Mucosa of gallbladder (tissue), 1 donor: ENCODE data around the gene CD40. TPM values are rescaled to one million over a fixed set of nuclear protein-coding genes. Genes with fewer than 3 reads are reported as not detected.
"Not testable (repeated sequence)": the region's sequence is repeated elsewhere in the genome, so short reads cannot be mapped to it uniquely, and the experiment has no call there.

Experiments
- DNase-seq: peaks from one replicate; pipeline ENCODE4 v3.0.0-alpha.2; 2020; ENCODE audit warnings: low spot score
- total RNA-seq: library from RNA; stranded (reverse); gene quantifications from one replicate; pipeline ENCODE4 v1.2.1, GENCODE V29; 2021
- donor health status: DM: no; HTN: no; CAD: no.

CD40 gene
- total RNA-seq, 1 donor from 2014 or later, result 15.8 TPM

DNA sequence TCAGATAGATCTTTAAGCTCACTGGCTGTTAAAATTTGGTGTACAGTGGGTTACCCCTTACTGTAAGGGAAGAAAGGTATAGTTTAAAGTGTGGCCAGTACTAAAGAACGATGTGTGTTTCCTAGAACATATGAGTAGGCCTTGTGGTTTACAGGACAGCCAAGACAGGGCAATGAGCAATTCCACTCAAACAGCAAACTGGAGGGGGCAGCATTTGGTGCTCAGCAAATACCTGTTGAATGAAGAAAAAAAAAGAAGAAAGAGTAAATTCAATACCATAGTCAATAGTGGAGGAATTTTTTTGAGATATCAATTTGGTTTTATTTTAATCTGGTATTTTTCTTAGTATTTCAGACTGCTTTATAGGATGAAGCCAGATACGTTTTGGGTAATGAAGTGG is 24.6 kb upstream of the CD40 start:
- DNase-seq, result no peak

DNA sequence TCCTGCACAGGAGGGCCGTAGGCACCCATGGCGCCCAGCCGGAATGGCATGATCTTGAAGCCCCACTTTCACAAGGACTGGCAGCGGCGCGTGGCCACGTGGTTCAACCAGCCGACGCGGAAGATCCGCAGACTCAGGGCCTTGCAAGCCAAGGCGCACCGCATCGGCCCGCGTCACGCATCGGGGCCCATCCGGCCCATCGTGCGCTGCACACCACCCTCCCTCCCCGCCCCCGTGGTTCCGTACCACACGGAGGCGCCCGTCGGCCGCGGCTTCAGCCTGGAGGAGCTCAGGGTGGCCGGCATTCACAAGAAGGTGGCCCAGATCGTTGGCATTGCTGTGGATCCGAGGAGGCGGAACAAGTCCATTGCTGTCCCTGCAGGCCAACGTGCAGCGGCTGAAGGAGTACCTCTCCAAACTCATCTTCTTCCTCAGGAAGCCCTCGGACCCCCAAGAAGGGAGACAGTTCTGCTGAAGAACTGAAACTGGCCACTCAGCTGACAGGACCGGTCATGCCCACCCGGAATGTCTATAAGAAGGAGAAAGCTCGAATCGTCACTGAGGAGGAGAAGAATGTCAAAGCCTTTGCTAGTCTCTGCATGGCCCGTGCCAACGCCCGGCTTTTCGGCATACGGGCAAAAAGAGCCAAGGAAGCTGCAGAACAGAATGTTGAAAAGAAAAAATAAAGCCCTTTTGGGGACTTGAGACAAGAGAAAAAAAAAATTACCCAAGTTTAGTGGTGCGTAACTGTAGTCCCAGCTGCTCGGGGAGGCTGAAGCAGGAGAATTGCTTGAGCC is 18.4 kb upstream of the CD40 start:
- DNase-seq, result no peak

DNA sequence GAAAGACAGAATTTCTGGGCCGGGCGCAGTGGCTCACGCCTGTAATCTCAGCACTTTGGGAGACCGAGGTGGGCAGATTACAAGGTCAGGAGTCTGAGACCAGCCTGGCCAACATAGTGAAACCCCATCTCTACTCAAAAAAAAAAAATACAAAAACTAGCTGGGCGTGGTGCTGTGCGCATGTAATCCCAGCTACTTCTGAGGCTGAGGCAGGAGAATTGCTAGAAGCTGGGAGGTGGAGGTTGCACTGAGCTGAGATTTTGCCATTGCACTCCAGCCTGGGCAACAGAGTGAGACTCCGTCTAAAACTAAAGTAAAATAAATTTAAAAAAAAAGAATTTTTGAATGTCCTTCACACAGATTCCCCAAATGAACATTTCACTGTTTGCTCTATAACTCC is 17.7 kb upstream of the CD40 start:
- not testable (repeated sequence) for DNase-seq

DNA sequence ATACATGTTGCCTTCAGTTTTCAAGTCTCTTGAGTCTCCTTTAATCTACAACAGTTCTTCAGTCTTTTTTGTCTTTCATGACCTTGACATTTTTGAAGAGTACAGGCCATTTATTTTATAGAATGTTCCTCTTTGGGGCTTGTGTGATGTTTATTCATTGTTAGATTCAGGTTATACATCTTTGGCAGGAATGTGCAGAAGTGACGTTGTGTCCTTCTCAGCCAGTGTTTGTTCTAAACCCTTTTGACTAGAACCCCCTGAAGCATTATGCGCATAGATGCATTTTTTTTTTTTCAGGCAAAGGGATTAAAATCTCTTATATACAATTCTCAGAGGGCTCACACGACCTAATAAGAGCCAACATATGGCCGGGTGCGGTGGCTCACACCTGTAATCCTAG is 17.1 kb upstream of the CD40 start:
- DNase-seq, result no peak

DNA sequence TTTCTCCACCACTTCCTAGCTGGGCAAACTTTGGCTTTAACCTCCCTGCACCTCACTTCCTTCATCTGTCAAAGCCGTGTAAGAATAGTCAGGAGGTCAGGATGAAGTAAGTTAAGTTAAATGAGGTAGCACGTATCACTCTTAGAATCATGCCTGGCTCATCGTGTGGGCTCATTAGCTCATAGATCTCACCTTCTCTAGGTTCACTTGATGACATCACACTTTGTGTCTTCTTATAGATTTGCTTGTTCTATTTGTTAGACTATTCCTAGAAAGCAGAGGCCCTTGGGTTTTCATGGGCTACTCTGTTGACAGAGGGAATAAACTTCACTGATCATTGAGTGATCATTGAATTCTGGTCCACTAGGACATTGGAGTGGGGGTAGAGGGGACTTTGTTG is 16.2 kb upstream of the CD40 start:
- DNase-seq, result no peak

DNA sequence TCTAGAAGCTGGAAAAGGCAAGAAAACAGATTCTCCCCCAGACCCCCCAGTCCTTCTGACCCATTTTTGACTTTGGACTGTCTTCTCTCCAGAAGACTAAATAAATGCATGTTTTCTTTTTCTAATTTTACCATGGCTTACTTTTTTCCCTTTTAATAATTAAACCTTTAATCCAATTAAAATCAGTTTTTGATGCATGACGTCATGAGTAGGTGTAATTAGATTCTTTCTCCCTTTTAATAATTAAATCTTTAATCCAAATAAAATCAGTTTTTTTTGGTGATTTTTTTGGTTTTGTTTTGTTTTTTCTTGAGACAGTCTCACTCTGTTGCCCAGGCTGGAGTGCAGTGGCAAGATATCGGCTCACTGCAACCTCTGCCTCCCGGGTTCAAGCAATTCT is 15.2 kb upstream of the CD40 start:
- no peak for DNase-seq

DNA sequence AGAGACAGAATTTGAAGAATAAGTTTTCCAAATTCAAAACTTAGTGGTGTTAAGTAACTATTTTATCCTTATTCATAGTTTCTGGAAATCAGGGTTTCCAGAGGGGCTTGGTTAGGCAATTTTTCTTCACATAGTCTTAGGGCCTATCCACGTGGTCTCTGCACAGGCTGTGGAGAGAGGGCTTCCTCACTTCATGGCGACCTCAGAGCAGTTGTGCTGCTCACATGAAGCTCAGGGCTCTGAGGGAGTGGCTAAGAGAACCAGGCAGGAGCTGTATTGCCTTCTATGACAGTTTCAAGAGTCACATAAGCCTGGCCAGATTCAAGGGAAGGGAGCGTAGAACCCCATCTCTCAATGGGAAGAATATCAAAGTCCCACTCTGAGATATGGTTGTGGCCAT is 13.9 kb upstream of the CD40 start:
- DNase-seq, result no peak

DNA sequence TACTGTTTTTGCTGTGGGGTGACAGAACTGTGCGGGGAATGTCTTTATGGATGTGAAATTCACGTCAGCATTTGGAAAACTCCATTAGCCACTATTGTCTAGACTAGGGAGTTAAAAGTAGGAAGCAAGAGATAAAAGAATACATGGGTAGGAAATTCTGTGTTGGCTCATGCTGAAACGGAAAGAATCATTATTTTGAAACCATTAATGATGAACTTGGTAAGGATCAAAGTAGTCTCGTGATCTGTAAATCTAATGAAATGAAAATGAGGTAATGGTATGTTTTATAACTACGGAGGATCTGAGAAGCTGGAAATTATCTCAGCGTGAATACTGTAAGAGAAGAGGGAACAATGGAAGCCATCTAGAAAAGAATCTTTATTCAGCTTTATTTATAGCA is 11.1 kb upstream of the CD40 start:
- DNase-seq, result no peak

DNA sequence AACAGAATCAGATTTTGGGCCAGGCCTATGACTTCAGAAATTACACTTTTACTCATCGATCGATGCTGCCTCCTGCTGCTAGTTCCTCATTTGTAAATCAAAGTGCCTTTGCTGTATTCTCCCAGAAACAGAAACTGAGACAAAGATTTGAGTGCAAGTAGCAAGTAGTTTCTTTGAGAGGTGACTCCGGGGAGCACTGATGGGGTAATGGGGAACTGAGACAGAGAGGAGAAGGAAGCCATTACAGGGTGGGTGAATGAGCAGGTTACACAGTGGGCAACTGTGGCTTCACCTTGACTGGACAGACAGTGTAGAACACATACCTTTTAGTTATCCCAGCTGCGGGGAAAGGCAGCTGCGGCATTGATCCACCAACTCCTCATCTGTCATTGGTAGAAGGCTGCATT is 9.7 kb upstream of the CD40 start:
- no peak for DNase-seq

DNA sequence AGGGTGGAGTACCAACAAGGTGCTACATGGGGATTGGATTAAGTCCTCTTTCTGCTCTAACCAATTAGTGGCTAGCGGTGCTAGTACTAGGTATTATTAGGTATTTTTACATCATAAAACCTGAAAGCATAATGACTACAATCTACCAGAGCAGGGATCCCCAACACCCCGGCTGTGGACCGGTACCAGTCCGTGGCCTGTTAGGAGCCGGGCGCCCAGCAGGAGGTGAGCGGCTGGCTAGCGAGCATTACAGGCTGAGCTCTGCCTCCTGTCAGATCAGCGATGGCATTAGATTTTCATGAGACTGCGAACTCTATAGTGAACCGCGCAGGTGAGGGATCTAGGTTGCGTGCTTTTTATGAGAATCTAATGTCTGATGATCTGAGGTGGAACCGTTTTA is 9.1 kb upstream of the CD40 start:
- DNase-seq, result no peak

DNA sequence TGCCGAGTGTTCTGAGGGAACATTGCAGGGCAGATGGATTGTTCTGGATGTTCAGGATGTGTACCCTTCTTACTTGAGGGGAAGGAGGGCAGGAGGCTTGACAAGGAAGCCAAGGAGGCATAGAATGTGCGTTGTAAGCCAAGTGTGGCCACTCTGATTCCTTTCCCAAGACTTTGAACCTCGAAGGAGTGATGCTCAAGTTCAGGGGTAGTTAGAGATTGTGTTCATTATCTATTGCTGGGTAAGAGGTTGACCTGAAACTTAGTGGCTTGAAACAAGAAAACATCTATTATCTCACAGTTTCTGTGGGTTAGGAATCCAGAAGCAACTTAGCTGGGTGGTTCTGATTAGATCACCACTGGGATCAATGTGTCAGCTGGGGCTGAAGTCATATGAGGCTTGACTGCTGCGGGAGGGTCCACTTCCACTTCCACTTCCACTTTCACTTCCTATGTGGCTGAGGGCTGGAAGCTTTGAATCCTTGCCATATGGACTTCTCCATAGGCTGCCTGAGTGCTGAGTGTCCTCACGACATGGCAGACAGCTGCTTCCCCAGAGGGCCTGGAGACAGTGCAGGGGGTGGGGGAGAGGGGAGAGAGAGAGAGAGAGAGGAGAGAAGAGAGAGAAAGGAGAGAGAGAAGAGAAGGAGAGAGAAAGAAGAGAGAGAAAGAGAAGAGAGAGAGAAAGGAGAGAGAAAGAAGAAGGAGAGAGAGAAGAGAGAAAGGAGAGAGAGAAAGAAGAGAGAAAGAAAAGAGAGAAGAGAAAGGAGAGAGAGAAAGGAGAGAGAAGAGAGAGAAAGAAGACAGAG is 6.9 kb upstream of the CD40 start:
- DNase-seq, result peak; percentile 41

DNA sequence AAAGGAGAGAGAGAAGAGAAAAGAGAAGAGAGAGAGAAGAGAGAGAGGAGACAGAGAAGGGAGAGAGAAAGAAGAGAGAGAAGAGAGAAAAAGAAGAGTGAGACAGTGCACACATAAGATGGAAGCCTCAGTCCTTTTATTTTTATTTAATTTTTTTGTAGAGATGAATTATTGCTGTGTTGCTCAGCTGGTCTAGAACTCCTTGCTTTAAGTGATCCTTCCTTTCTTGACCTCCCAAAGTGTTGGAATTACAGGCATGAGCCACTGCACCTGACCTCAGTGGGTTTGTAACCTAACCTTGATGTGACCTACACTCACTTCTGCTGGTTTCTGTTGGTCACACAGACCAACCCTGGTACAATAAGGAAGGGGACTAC is 6.3 kb upstream of the CD40 start:
- no peak for DNase-seq

DNA sequence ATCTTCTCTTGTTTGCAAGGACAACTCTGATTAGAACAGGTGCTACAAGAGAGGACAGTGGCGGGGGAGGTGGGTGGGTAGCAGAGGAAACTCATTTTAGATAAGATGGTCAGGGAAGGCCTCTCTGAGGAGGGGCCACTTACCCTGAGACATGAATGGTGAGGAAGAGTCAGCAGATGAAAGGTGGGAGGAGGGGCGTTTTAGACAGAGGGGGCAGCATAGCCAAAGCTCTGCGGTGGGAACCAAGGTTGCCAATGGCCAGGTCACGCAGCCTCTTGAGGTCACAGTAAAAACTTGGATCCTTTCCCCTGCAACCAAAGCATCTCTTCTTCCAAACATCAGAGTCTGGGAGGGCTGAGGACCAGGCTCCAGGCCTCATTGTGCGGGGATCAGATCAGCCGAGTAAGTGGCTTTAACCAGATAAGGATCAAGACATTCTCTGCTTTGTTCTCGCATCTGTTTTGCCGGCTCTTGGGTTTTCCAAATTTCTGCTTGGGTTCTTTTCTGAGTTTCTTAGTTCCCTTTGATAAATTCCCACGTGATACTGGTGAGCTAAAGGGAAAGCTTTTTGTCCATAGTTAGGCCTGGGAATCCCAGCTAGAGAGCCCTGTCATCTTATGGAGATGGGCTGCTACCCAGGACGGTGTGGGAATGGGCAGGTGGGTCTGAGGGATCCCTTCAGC is 5.5 kb upstream of the CD40 start:
- DNase-seq, result no peak

DNA sequence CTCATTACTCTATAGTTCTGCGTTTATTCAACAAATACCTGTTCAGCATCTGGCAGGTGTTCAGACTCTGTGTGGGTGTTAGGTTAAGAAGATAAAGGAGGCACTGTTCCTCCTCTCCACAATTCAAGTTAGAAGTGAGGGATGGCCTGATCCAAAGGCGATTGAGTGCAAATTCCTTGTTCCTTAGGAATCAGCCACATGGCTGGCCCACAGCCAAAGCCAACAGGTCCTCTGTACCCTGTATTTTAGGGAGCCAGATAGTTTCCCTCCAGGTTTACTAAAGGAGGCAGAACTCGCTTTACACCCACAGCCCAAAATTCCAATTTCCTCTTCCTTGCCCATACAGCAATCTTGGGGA is 5.0 kb upstream of the CD40 start:
- no peak for DNase-seq

DNA sequence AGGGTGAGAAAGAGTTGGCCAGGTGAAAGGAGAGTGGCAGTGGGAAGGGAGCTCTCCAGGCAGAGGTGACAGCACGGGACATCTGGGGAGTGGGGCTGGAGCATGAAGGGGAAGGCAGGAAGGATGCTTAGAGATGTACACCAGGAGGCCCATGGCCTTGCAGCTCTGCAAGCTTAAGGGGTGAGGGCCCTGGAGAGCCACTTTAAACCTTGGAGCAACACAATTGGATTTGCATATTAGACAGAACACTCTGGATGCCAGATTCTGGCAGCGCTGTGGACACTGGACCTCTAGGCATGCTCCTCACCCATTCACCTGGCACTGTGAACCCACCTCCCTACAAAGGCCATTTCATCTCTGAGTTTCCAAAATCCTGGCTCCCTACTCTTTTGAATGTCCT is 3.7 kb upstream of the CD40 start:
- DNase-seq, result no peak

DNA sequence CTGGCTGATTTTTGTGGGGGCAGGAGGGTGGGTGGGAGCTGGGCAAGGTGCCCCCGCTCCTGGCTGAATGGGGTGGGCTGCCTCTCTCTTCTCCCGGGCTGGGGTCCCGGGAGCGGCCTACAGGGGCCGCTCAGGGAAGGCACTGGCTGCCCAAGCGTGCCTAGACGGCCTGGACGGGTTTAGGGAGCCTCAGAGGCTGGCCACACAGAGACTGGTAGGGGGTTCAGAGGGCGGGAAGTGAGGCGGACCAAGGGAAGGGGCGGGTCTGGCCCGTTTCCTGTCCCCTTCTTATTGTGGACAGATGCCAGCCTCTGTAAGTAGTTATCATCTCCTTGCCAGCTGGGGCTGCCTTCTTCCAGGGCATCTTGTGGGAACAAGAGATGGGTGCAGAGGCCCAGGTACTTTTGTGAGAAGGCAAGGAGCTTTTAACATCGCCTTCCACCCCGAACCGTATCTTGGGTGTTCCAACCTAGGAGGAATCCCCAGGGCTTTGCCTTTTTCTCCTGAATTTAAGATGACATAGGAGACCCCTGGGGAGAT is 437 bp downstream of the CD40 start:
- no peak for DNase-seq

DNA sequence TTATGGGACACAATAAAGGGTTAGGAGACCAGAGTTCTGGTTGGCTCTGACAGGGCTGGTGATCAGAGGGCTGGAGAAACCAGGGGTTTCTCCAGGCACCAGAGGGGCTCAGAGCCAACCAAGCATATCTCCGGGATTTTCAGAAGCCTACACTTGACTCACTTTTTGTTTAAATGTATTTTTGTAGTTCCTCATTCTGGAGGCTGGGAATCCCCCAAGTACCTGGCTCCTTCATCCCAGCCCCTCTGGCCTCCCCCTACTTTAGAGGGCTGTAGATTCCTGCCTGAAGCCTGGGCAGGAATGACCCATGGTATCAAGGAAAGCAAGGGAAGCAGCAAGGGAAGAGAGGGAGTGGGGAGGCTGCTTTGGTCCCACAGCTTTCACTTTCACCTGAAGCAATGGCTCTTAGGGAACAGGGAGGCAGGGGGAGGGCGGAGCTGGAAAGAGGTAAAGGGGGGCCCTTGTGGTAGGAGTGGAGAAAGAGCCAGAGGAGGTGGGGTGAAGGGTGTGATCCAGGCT is 973 bp downstream of the CD40 start:
- DNase-seq, result no peak

DNA sequence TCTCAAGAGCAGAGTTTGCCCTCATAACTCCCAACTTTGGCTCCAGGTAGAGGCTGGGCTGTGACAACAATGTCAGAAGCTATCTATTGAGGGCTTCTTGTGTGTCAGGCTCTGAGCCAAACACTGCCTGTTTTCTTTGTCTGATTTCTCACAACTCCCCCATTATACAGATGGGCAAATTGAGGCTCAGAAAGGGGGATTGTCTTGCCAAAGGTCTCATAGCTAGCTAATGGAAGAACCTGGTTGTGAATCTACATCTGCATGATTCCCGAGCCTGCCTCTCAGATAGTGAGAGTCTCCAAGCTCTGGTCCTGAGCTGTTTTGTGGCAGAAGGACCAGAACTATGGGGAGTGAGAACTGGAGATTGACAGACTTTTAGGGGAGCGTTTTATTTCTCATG is 1.4 kb downstream of the CD40 start:
- DNase-seq, result no peak

DNA sequence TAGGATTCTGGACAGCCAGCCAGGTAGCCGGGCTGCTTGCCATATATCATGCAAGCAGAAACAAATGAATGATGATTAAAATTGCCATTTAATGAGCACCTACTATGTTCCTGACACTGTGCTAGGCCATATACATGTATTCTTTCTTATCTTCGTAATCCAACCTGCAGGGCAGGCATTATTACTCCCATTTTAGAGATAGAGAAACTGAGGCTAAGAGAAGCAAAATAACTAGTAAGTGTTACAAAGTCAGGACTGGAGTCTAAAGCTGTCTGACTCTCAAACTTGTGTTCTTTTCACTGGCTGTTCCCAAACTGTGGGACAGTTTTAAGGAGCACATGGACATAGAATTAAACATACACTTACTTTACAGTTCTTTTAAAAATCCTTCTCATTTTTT is 2.0 kb downstream of the CD40 start:
- no peak for DNase-seq

DNA sequence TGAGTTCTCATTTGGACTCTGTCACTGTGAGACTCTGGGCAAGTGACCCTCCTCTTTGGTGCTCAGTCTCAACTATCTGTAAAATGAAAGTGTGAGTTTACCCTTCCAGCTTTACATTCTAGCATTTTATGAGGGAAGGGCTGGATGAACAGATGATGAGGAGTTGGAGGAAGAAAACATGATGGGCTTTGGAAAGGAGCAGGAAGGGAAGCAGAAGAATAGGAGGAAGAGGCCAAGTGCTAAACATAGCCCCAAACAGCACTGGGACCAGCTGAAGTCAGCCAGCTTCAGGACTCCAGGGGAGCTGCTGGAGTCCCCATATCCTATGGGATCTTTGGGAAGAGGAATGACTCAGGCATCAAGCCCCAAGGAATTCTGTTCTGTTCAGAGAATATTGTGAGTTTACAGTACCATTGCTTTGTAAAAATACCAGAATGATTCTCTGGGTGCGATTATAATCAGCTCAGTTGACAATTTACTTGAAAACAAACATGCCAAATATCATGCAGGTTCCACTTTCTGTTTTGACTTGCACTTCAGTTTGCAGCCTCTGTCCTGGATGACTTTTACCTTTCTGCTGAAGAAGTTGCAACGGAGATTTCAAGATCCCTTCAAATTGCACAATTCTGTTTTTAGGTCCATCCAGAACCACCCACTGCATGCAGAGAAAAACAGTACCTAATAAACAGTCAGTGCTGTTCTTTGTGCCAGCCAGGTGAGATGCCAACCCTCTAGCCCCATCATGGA is 3.2 kb downstream of the CD40 start:
- no peak for DNase-seq

DNA sequence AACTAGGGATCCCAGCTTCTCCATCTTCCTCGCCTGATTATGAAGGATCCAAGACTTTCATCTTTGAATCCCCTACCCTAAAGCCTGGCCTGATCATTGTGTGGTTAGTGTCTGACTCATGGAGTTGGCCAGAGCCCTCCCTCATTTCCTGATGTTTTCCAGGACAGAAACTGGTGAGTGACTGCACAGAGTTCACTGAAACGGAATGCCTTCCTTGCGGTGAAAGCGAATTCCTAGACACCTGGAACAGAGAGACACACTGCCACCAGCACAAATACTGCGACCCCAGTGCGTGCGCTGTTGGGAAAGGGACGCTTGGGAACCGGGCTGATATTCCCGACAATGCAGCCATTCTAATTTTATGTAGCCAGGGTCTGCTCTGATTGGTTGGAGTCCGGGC is 4.0 kb downstream of the CD40 start:
- DNase-seq, result no peak
